Keratinocyte (primary cell): ENCODE data around the gene MAIP1. TPM values are rescaled to one million over a fixed set of nuclear protein-coding genes. Genes with fewer than 3 reads are reported as not detected.

Experiments used
- DNase-seq: peaks from one replicate; pipeline ENCODE4 v3.0.0-alpha.2; 2011; ENCODE audit warnings: low read depth, missing footprints, low spot score
- FAIRE-seq: peaks from 2 replicates; lab custom pipeline; 2011; peaks lifted over from hg19 to GRCh38; lab: Jason Lieb, UNC
- H2AFZ ChIP-seq: 2 replicates; pipeline ENCODE4 v1.6.0; 2012; ENCODE audit warnings: low read length, control low read depth, inconsistent platforms; ENCODE audit not compliant: control insufficient read depth
- H3K27ac ChIP-seq: 2 replicates; pipeline ENCODE4 v1.5.1; 2011; ENCODE audit warnings: low read length; ENCODE audit not compliant: control insufficient read depth, insufficient read depth
- H3K27me3 ChIP-seq: 3 replicates; pipeline ENCODE4 v1.6.0; 2011; ENCODE audit warnings: low read length; ENCODE audit not compliant: control insufficient read depth, insufficient read depth; ENCODE audit errors: extremely low read depth
- H3K36me3 ChIP-seq, 2 experiments: 2 replicates in 1 of 2; 3 replicates in 1 of 2; pipeline ENCODE4 v1.5.1; 2011; ENCODE audit warnings: low read length in 2 of 2, mild to moderate bottlenecking in 1 of 2; ENCODE audit not compliant: control insufficient read depth in 2 of 2, insufficient read depth in 2 of 2; ENCODE audit errors: extremely low read depth in 1 of 2
- H3K4me1 ChIP-seq: 3 replicates; pipeline ENCODE4 v1.5.1; 2011; ENCODE audit warnings: low read length; ENCODE audit not compliant: control insufficient read depth, insufficient read depth; ENCODE audit errors: extremely low read depth
- H3K4me2 ChIP-seq: 3 replicates; pipeline ENCODE4 v1.6.0; 2011; ENCODE audit warnings: low read depth, low read length; ENCODE audit not compliant: control insufficient read depth, insufficient read depth; ENCODE audit errors: extremely low read depth
- H3K4me3 ChIP-seq, 3 experiments: fragments of 200-600 bp in 1 of 3; sonication (generic) in 1 of 3; 2 replicates in 2 of 3; 3 replicates in 1 of 3; pipeline ENCODE4 v1.5.1; 2011 to 2016; ENCODE audit warnings: low read length in 3 of 3, mild to moderate bottlenecking in 3 of 3, control low read depth in 2 of 3, inconsistent platforms in 1 of 3, low read depth in 1 of 3, mixed read lengths in 1 of 3, mixed run types in 1 of 3, moderate library complexity in 1 of 3; ENCODE audit not compliant: control insufficient read depth in 2 of 3, insufficient read depth in 2 of 3; ENCODE audit errors: extremely low read depth in 1 of 3
- H3K79me2 ChIP-seq: 2 replicates; pipeline ENCODE4 v1.6.0; 2012; ENCODE audit warnings: low read length; ENCODE audit not compliant: control insufficient read depth, insufficient read depth
- H3K9ac ChIP-seq: 3 replicates; pipeline ENCODE4 v1.6.0; 2011; ENCODE audit warnings: low read length; ENCODE audit not compliant: control insufficient read depth, insufficient read depth; ENCODE audit errors: extremely low read depth
- H3K9me1 ChIP-seq: 3 replicates; pipeline ENCODE4 v1.6.0; 2011; ENCODE audit warnings: low read length; ENCODE audit not compliant: control insufficient read depth, insufficient read depth; ENCODE audit errors: extremely low read depth
- H3K9me3 ChIP-seq: 2 replicates; pipeline ENCODE4 v1.5.1; 2012; ENCODE audit warnings: low read depth, low read length; ENCODE audit not compliant: control insufficient read depth
- H4K20me1 ChIP-seq: 3 replicates; pipeline ENCODE4 v1.6.0; 2011; ENCODE audit warnings: low read length; ENCODE audit not compliant: control insufficient read depth, insufficient read depth; ENCODE audit errors: extremely low read depth
- EZH2 ChIP-seq: IDR thresholded peaks from one replicate; pipeline ENCODE4 v1.6.1; 2012; ENCODE audit warnings: inconsistent platforms, mild to moderate bottlenecking, low read length, moderate library complexity
- dilution Hi-C: fragments of 300-500 bp; cut with MboI; formaldehyde crosslinking; loops from one replicate; pipeline ENCODE4 v1.7.0; 2020; ENCODE audit warnings: low sequenced_read_pairs; ENCODE audit not compliant: extremely low pct_ligation_motif_present
- polyA plus RNA-seq, 5 experiments: library from polyadenylated mRNA; depleted of rRNA in 3 of 5; stranded (reverse) in 3 of 5; stranded (forward) in 1 of 5; unstranded in 1 of 5; fragments of >200 nt; gene quantifications; 1 replicate in 1 of 5; 2 replicates in 3 of 5; 3 replicates in 1 of 5; pipeline versions ENCODE4 v1.2.1 to v1.2.3, GENCODE V29; 2011 to 2012; ENCODE audit warnings: missing spikeins in 2 of 5, low read depth in 1 of 5, low replicate concordance in 1 of 5
- TF ChIP-seq, protein P1 (sequence below), 3 experiments: IDR thresholded peaks in 1 of 3; conservative IDR thresholded peaks in 1 of 3; optimal IDR thresholded peaks in 1 of 3; 2 replicates in 2 of 3; 3 replicates in 1 of 3; pipeline versions ENCODE3 to v1.5.1; 2011; ENCODE audit warnings: low read length in 3 of 3, mild to moderate bottlenecking in 3 of 3, moderate library complexity in 2 of 3, control low read depth in 1 of 3, inconsistent platforms in 1 of 3; ENCODE audit not compliant: insufficient read depth in 2 of 3; ENCODE audit errors: extremely low read depth in 1 of 3

MAIP1 gene
- polyA plus RNA-seq, 1 donor (not counting 4 experiments of a cell fraction or from before 2014, with no cell fraction given) = 17.4 TPM

DNA sequence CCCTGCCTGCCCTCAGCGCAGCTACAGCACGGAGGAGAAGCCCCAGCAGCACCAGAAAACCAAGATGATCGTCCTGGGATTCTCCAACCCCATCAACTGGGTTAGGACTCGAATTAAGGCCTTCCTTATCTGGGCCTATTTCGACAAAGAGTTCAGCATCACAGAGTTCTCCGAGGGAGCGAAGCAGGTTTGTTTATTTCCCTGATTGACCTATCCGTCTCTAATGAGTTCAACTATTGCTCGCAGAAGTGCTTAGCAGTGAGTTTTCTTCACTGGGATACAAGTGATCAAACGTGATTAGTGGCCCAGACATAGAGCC is 639 bp downstream of the MAIP1 start:
- no peak for DNase-seq
- Histone ChIP-seq H3K4me2 (peak overlapping the region; percentile 98), H3K9me3 (no peaks in the 10 kb centered on the region), H3K4me1 (peaks cover 15% of the 10 kb centered on the region), H3K4me3 (peak overlapping the region; percentile 82 to 98 (median 82)), H3K9me1 (no peaks in the 10 kb centered on the region), H3K27ac (peak overlapping the region; percentile 81), H3K9ac (peak overlapping the region; percentile 96), H3K79me2 (peaks cover 65% of the 10 kb centered on the region), H4K20me1 (no peaks in the 10 kb centered on the region), H3K36me3 (peaks cover 0 to 5% of the 10 kb centered on the region in 2 experiments), H2AFZ (peak overlapping the region; percentile 96), H3K27me3 (no peaks in the 10 kb centered on the region)
- no peak for TF ChIP-seq EZH2
- TF ChIP-seq, protein P1, sequence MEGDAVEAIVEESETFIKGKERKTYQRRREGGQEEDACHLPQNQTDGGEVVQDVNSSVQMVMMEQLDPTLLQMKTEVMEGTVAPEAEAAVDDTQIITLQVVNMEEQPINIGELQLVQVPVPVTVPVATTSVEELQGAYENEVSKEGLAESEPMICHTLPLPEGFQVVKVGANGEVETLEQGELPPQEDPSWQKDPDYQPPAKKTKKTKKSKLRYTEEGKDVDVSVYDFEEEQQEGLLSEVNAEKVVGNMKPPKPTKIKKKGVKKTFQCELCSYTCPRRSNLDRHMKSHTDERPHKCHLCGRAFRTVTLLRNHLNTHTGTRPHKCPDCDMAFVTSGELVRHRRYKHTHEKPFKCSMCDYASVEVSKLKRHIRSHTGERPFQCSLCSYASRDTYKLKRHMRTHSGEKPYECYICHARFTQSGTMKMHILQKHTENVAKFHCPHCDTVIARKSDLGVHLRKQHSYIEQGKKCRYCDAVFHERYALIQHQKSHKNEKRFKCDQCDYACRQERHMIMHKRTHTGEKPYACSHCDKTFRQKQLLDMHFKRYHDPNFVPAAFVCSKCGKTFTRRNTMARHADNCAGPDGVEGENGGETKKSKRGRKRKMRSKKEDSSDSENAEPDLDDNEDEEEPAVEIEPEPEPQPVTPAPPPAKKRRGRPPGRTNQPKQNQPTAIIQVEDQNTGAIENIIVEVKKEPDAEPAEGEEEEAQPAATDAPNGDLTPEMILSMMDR (optimal IDR thresholded peaks at IDR 0.05 in 1 of 3, IDR thresholded peaks at IDR 0.05 in 1 of 3, conservative IDR thresholded peaks at IDR 0.05 in 1 of 3; ENCODE audit: extremely low read depth in 1 of 3, insufficient read depth in 2 of 3, low read length in 3 of 3) = no peak
- peak; percentile 44 for FAIRE-seq
- dilution Hi-C loops = no loop called here

DNA sequence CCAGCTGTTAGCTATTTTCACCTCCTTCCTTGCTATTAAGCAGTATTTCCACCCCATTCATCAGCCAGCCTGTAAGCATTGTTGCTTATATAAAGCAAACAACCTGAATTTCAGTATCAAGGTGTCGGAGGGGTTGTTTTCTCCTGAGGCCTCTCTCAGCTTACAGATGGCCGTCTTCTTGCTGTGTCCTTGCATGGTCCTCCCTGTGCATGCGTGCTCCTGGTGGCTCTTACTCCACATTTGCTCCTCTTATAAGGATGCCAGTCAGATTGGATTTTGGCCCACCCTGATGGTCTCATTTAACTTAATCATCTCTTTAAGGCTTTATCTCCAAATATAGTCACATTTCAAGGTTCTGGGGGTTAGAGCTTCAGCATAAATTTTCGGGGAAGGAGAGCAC is 2.6 kb downstream of the MAIP1 start:
- no peaks in the 10 kb centered on the region for H3K9me1 ChIP-seq
- no peaks in the 10 kb centered on the region for H3K27me3 ChIP-seq
- no peak overlapping the region for H3K9ac ChIP-seq
- no peak overlapping the region for H3K4me2 ChIP-seq
- no peaks in the 10 kb centered on the region for H3K9me3 ChIP-seq
- TF ChIP-seq, protein P1 (optimal IDR thresholded peaks at IDR 0.05 in 1 of 3, IDR thresholded peaks at IDR 0.05 in 1 of 3, conservative IDR thresholded peaks at IDR 0.05 in 1 of 3; ENCODE audit: extremely low read depth in 1 of 3, insufficient read depth in 2 of 3, low read length in 3 of 3) = no peak
- TF ChIP-seq EZH2 = no peak
- H3K79me2 ChIP-seq = peaks cover 53% of the 10 kb centered on the region
- no peak for DNase-seq
- no peak overlapping the region for H3K4me3 ChIP-seq
- H3K36me3 ChIP-seq = peaks cover 2 to 8% of the 10 kb centered on the region in 2 experiments
- H3K4me1 ChIP-seq = peaks cover 15% of the 10 kb centered on the region
- H3K27ac ChIP-seq = no peak overlapping the region
- FAIRE-seq = no peak
- no peak overlapping the region for H2AFZ ChIP-seq
- H4K20me1 ChIP-seq = no peaks in the 10 kb centered on the region
- dilution Hi-C loops = no loop called here
